Gastroesophageal sphincter (tissue), 3 donors: ENCODE data around the gene ADGB.

Experiments
- CTCF ChIP-seq, 4 experiments: fragments of 200-600 bp in 2 of 4; fragments of 450-650 bp in 2 of 4; sonication (generic) in 1 of 4; IDR thresholded peaks; one replicate each; pipeline ENCODE4 v1.5.1; 2017 to 2019; ENCODE audit warnings: antibody characterized with exemption in 4 of 4, mild to moderate bottlenecking in 2 of 4, moderate library complexity in 2 of 4
- EP300 ChIP-seq: sonication (generic); formaldehyde crosslinking; IDR thresholded peaks from one replicate; pipeline ENCODE4 v1.6.1; 2017; ENCODE audit warnings: antibody characterized with exemption, mild to moderate bottlenecking
- POLR2A ChIP-seq, 2 donors: fragments of 450-650 bp; IDR thresholded peaks; one replicate each; pipeline ENCODE4 v1.6.1; 2017; ENCODE audit warnings: antibody characterized with exemption in 2 of 2, mild to moderate bottlenecking in 2 of 2, moderate library complexity in 1 of 2

- TF ChIP-seq POLR2A (IDR thresholded peaks at IDR 0.05) (no peak), EP300 (no peak), CTCF (IDR thresholded peaks at IDR 0.05) (no peak)
Measured at GRCh38 chr6:146593986-146594385, 4.8 kb upstream of the ADGB start.
